Head of caudate nucleus (tissue), 42 donors: Measurements from ENCODE around the gene SIRT7.

Experiments
- DNase-seq, 42 donors: peaks; one replicate each; pipeline versions ENCODE4 v3.0.0 to v3.0.0-alpha.2; 2020 to 2021; ENCODE audit warnings: mixed read lengths in 7 of 42
- intact Hi-C: fragments of 100-400 bp; cut with DNase I; formaldehyde crosslinking; loops from one replicate; pipeline ENCODE4 v1.15.0; 2022

The SIRT7 gene

DNA sequence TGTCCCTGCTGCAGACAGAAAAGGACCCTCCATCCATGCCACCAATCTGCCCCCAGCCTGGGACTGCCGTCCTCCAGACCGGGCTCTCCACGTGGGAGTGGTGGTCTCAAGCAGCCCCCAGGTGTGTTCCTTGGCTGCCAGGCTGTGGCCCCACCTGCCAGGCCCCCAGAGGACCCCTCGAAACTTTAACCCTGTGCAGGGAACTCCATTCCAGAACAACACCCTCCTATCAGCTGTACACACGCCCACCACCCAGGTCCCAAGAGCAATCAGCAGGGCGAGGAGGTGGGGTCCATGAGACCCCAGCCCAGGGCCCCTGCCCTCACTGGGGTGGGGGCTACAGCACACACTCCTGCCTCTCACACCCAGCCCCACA lies 17.7 kb upstream of the SIRT7 start:
- DNase-seq = no peak
- intact Hi-C loops = no loop called here

DNA sequence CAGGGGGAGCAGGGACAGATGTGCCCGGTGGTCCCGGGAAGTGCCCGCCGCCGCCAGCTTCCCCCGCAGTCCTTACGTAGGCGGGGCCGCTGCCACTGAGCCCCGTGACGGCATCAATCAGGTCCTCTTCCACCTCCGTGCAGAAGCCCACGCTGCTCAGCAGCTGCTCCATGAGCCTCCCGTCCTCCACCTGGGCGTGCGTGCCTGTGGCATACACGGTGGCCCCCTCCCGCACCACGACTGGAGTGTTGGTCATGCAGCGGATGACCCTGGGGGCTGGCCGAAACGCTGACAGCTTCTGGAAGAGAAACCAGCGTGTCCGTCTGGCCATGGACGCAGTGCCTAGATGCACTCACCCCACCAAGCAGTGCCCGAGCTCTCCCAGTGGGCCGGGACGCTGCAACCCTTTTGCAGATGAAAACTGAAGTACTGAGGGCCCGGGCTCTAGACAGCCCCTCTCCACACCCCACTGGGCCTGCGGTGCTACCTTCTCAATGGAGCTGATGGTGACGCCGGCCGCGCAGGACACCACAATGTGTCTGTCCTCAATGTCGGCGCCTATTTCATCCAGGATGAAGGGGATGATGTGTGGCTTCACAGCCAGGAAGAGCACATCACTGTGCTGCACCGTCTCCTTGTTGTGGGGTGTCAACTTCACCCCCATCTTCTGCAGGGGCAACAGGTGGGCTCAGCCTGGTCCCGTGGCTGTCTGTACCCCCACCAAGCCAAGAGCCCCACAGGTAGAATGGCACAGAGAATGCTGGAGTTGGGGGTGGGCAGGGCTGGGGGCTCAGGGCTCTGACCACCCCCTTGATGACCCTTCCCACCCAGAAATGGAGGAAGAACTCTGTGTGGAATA lies 17.1 kb upstream of the SIRT7 start:
- DNase-seq = peak in 24 of 42 donors; percentile 33 to 82 (median 58)
- intact Hi-C loops = no loop called here

DNA sequence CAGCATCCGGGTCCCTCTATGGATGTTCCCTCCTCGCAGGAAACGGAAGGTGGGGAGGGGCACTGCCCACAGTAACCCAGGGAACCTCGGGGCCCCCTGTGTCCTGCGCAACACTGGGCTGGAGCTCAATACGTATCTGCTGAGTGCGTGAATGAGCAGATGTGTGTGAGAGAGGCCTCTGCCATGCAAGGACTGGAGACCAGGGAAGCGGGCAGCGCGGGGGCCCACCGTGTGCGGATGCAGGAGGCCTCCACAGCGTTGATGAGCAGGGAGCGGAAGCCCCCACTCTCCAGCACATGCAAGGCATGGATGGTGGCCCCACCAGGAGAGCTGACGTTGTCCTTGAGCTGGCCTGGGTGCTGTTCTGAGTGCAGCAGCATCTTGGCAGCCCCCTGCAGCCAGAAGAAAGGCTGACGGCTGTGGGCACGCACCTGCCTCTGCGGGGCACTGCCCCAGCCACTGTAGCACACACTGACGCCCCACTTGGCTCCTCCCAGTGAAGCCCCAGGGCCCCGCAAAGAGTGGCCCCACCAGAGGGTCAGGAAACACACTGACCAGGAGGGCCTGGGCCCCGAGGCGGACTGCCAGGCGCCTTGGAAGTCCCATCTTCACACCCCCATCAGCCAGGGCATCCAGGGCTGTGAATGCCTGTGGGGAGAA lies 16.3 kb upstream of the SIRT7 start:
- DNase-seq = no peak
- intact Hi-C loops = no loop called here

- intact Hi-C loops = no loop called here
- peak in 2 of 42 donors; percentile 42 to 45 for DNase-seq
Measured at GRCh38 chr17:81933178-81933699, 15.3 kb upstream of the SIRT7 start.

DNA sequence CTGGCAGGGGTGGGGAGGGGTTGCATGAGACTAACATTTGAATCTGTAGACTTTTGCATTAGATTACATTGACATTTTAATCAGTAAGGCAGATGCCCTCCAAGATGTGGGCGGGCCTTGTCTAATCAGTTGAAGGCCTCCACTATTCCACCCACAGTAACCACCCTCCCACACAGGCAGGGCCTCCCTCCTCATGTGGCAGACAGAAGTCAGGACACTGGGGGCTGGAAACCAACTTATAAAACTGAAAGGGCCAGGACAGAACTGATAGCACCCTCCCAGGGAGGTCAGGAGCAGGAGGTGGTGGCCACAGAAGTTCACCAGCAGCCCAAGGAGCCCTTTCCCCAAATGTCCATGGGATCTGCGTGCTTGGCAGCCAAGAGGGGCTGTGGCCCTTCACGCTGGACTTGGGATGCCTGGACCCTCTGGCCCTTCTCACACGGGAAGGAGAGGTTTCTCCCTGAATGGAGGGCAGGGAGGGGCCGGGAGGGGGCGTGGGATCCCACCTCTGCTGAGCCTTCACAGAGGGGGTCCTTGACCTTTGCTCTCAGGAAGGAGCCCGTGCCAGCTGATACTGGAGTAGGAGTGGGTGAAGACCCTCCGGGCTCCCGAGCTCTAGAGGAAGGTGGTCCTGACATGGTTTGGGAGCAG lies 14.5 kb upstream of the SIRT7 start:
- intact Hi-C loops = no loop called here
- DNase-seq = no peak

GRCh38 chr17:81931557-81932332 lies 13.8 kb upstream of the SIRT7 start:
- intact Hi-C loops = no loop called here
- DNase-seq = no peak

GRCh38 chr17:81931189-81931556 lies 13.2 kb upstream of the SIRT7 start:
- intact Hi-C loops = no loop called here
- no peak for DNase-seq

GRCh38 chr17:81930142-81931125 lies 12.5 kb upstream of the SIRT7 start:
- DNase-seq = no peak
- intact Hi-C loops = no loop called here

GRCh38 chr17:81929253-81930141 lies 11.5 kb upstream of the SIRT7 start:
- no peak for DNase-seq
- intact Hi-C loops = no loop called here

DNA sequence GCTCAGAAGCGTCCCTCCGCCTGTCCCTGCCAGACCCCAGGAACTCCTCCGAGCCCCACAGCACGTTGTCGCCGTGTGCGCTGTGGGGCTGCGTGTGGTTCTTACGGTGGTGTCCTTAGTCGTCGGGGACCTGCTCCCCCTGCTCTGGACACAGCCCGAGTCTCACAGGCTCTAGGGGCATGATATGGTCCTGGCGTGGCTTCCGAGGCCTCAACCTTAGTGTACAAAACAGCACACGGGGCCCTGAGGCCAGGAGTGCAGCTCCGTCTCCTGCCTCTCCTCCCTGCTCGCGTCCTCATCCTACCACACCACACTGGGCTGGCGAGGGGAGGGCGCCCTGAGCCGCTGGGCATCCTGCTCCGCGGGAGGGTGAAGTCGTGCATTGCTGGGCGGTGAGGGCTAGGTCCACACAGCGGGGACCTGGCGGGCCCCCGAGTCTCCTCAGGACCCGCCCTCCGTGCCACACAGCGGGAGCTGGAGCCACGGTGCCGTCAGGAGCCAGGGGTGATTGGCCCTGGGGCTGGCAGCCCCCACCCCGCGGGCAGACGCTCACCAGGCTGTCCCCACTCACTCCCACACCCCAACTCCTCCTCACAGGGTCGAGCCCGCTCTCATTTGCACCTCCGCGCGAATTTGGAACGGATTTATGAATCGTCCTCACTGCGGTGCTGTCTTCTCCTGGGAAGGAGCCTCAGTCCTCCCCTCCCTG lies 10.7 kb upstream of the SIRT7 start:
- DNase-seq = no peak

GRCh38 chr17:81927653-81928543 lies 9.9 kb upstream of the SIRT7 start, which contains the start of gene MAFG:
TSS of gene MAFG (minus strand) at chr17:81927735. CDS start at chr17:81923185, 4,550 bp downstream.
- intact Hi-C loops = no loop called here
- DNase-seq = peak; percentile 79 to 97 (median 92)

More for the DNA sequence above, 10.7 kb upstream of the SIRT7 start:
- intact Hi-C loops = no loop called here

- intact Hi-C loops = no loop called here
- peak in 1 of 42 donors; percentile 25 for DNase-seq
Measured at GRCh38 chr17:81927152-81927652, 9.2 kb upstream of the SIRT7 start.

DNA sequence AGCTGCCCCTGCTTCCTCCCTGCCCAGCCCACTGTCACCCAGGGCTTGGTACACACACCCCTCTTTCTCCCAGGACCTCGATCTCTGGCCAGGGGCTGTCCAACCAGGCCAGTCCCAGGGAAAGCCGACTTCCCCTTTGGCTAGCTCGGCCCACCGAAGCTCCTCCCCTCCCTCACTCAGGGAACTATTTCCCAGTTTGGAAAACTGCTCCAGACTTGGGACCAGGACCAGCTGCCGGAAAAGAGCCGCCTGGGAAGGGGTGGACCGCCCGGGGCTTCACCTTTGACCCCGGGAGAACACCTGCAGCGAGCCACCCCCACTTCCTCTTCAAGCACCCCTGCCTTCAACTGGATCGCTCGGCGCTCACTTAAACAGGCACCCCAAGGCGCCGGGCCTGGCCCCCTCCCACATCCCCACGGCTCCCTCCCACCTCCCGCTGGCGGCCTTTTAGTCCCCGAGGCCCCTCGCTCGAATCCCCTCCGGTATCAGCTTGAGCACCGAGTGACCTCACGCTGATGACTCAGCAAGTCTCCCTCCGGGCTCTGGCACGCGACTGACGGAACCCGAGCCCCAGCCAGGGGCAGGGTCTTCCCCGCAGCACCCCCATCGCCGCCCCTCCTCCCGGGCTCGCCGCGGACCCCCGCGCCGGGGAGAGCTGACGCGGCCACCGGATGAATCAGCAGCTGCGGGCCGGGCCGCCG lies 8.6 kb upstream of the SIRT7 start:
- intact Hi-C loops = no loop called here
- peak in 33 of 42 donors; percentile 20 to 77 (median 54) for DNase-seq

GRCh38 chr17:81925860-81926450 lies 8.0 kb upstream of the SIRT7 start:
- intact Hi-C loops = no loop called here
- no peak for DNase-seq
